Fibroblast of skin of right quadriceps (primary cell): ENCODE data around the gene BLVRB.
A peak's percentile ranks its signal among the peaks of the same experiment; 100 is the strongest.
"Not testable (repeated sequence)": the region's sequence is repeated elsewhere in the genome, so short reads cannot be mapped to it uniquely, and the experiment has no call there.

Experiments used
- DNase-seq: peaks from one replicate; pipeline ENCODE4 v3.0.0-alpha.2; 2013

Gene BLVRB

DNA sequence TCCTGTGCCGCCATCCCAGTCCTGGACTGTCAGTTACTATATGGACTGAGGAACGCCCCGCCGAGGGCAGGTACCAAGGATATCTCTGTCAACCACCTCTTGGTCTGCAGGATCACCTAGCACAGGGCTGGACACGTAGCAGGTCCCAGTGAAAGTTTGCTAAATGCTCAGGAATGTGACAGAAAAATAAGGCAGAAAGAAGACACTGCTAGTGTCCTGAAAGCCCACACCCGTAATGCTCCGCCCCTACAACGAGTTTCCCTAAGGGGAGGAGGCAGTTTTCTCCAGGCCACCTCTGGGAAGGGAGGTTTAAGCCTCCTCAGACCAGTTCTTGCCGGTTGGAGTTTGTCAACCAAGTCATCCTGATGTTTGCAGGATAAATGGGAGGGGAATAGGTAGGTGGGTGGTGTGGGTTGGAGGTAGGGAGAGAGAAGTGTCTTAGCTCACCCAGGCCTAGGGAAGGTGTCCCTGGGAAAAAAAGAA, 19.7 kb downstream of the BLVRB start:
- peak; percentile 22 for DNase-seq

GRCh38 chr19:40444825-40445312, 20.7 kb downstream of the BLVRB start:
- DNase-seq: no peak

- DNase-seq: peak; percentile 96
Measured at GRCh38 chr19:40444000-40444824, 21.3 kb downstream of the BLVRB start, which contains the start of gene SERTAD3. TSS of gene SERTAD3 (minus strand) at chr19:40444335. CDS start at chr19:40442080, 2,255 bp downstream.

DNA sequence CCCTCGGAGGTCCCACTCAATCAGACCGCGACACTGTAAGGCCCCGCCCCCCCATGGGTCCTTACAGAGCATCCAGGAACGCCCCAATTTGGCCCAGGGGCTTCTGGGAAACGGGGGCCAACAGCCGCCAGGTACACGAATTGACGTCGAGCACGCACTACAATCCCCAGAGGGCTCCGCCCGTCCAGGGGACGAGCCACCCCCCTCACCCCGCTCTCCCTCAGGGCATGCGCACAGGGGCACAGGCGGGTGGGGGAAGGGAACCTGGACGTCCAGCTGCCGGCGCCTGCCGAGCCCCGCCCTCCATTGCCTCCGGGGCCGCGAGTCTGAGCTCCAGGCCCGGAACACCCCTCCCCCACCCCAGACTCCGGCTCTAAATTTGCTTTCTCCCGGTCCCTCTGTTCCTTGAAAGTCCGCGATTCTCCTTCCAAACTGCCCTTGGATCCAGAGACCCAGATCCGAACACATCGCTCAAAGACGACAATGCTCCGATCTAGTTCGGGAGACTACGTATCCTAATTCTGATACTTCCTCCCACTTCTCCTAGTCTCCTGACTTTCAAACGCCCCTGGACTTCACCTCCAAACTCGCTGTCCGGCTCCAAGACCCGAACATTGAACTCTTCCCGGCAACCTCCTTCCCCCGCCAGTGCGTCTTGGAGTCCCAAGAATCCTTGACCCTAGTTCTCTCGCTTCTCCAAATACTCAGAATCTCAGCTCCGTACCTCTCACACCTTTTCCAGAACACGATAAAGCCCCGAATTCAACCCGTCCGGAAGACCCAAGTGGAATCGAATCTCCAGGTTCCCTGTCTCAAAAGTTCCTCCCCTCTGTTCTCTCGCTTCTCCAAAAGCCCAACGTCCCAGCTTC, 22.2 kb downstream of the BLVRB start:
- DNase-seq: peak; percentile 100

GRCh38 chr19:40442328-40443130, 23.0 kb downstream of the BLVRB start:
- no peak for DNase-seq

GRCh38 chr19:40441719-40442253, 23.8 kb downstream of the BLVRB start:
- no peak for DNase-seq

DNA sequence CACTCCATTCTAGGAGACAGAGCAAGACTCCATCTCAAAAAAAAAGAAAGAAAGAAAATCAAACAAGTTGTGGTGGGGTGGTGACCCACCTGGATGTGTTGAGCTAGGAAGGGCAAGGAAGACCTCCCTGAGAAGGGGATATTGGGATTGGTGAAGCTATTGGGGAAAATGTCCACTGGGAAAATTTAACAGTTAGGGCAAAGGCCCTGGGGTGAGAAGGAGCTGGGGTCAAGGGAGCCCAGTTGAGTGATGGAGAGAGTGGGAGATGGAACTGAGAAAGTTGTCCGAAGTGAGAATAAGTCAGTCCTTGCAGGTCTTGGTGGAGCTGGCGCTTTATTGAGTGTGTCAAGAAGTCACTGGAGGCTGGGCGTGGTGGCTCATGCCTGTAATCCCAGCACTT, 27.3 kb downstream of the BLVRB start:
- no peak for DNase-seq

GRCh38 chr19:40433391-40434216, 31.9 kb downstream of the BLVRB start:
- peak; percentile 92 for DNase-seq

DNA sequence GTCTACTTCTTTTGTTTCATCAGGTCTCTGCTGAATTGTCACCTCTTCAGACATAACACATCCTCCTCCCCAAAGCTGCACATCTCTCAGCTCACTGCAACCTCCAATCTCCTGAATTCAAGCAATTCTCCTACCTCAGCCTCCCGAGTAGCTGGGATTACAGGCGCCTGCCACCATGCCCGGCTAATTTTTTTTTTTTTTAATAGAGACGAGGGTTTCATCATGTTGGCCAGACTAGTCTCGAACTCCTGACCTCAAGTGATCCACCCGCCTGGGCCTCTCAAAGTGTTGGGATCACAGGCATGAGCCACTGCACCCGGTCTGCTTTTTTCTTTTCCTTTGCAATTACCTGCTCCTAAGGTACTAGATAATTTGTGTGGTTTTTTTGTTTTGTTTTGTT, 32.8 kb downstream of the BLVRB start:
- not testable (repeated sequence) for DNase-seq

DNA sequence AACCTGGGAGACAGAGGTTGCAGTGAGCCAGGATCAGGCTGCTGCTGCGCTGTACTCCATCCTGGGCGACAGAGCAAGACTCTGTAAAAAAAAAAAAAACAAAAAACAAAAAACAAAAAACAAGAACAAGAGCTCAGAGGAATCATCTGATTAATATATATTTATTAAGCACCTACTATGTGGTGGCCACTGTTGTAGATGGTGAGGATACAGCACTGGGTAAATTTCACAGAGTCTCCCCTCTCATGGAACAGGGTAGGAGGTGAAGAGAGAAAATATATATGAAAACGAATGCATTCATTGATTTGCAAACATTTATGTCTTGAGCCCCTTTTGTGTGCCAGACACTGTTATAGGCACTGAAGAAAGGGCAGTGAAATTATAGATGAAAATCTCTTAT, 33.8 kb downstream of the BLVRB start:
- no peak for DNase-seq

- DNase-seq: not testable (repeated sequence)
Measured at GRCh38 chr19:40430242-40430641, 35.3 kb downstream of the BLVRB start.

DNA sequence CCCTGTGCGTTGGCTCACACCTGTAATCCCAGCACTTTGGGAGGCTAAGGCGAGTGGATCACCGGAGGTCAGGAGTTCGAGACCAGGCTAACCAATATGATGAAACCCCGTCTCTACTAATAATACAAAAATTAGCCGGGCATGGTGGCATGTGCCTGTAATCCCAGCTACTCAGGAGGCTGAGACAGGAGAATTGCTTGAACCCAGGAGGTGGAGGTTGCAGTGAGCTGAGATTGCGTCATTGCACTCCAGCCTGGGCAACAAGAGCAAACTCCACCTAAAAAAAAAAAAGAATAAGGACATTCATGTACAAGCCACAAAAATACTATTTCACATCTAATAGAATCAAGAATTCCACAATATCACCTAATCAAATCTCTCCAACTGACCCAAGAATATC, 37.3 kb downstream of the BLVRB start:
- DNase-seq: not testable (repeated sequence)

- DNase-seq: peak; percentile 99
Measured at GRCh38 chr19:40425450-40426287, 39.9 kb downstream of the BLVRB start, which contains the start of gene SERTAD1. TSS of gene SERTAD1 (minus strand) at chr19:40425992. CDS start at chr19:40423546, 2,446 bp downstream.

GRCh38 chr19:40424637-40425449, 40.7 kb downstream of the BLVRB start:
- peak; percentile 24 for DNase-seq

DNA sequence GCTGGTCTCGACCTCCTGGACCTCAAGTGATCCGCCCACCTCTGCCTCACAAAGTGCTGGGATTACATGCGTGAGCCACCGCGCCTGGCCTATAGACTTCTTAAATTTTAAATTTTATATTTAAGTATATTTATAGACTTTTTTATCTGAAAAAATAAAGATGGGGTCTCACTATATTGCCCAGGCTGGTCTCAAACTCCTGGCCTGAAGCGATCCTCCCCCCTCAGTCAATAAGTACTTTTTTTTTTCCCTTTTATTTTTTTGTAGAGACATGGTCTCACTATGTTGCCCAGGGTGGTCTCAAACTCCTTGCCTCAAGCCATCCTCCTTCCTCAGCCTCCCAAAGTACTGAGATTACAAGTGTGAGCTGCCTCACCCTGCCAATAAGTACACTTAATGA, 41.6 kb downstream of the BLVRB start:
- DNase-seq: no peak

GRCh38 chr19:40422748-40423566, 42.6 kb downstream of the BLVRB start:
- no peak for DNase-seq

DNA sequence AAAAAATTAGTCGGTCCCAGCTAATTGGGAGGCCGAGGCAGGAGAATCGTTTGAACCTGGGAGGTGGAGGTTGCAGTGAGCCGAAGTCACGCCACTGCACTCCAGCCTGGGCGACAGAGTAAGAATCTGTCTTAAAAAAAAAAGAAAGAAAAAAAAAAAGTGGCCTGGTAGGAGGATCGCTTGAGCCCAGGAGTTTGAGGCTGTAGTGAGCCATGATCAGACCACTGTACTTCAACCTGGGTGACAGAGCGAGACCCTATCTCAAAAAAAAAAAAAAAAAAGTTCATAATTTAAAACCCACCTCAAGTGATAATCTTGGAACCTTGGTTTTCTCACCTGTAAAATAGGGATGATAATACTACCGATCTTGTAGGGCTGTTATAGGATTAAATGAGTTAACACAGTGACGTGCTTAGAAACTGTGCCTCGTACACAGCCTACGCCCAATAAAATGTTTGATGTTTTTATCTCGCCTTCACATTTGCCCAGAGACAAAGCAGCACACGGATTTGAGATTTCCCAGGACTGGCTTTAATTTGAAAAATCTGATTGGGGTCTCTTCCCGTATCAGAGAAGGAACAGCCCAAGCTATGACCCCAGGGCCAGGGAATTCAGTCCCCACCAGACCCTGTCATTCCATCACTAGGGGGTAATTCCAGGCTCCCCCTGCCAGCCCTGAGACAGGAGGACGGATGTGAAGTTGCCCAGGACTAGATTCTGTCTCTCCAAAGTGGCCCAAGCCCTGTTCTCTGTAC, 43.4 kb downstream of the BLVRB start:
- no peak for DNase-seq
